GM23338 (cell line): ENCODE results near the gene RBPJ. TPM values are rescaled to one million over a fixed set of nuclear protein-coding genes. Genes with fewer than 3 reads are reported as not detected.

Experiments used
- ATAC-seq: fragments of 200-7000 bp; cut with Tn5 transposase; 3 replicates; pipeline ENCODE4 v1.9.1; 2020
- DNase-seq: peaks from one replicate; pipeline ENCODE4 v3.0.0-alpha.2; 2015; ENCODE audit warnings: low spot score
- H2AFZ ChIP-seq: fragments of 200-600 bp; sonication (generic); 2 replicates; pipeline ENCODE4 v1.8.0; 2016; ENCODE audit warnings: antibody characterized with exemption, mild to moderate bottlenecking, moderate library complexity
- H3F3A ChIP-seq: fragments of 200-600 bp; sonication (generic); replicated peaks from 2 replicates; pipeline ENCODE4 v1.8.0; 2017; ENCODE audit warnings: antibody characterized with exemption, mixed run types, low read depth
- H3K27ac ChIP-seq: fragments of 200-600 bp; sonication (generic); 2 replicates; pipeline ENCODE4 v1.6.1; 2016; ENCODE audit warnings: low read depth
- H3K27me3 ChIP-seq: fragments of 200-600 bp; sonication (generic); 2 replicates; pipeline ENCODE4 v1.8.0; 2016; ENCODE audit warnings: mild to moderate bottlenecking, mixed run types, moderate library complexity; ENCODE audit not compliant: insufficient read depth
- H3K36me3 ChIP-seq: fragments of 200-600 bp; sonication (generic); 2 replicates; pipeline ENCODE4 v1.8.0; 2016; ENCODE audit warnings: mild to moderate bottlenecking; ENCODE audit not compliant: insufficient read depth
- H3K4me1 ChIP-seq: fragments of 200-600 bp; sonication (generic); 2 replicates; pipeline ENCODE4 v1.8.0; 2016; ENCODE audit warnings: mild to moderate bottlenecking, moderate library complexity; ENCODE audit not compliant: insufficient read depth
- H3K4me2 ChIP-seq: fragments of 200-600 bp; sonication (generic); 2 replicates; pipeline ENCODE4 v1.7.1; 2017; ENCODE audit warnings: mixed run types
- H3K4me3 ChIP-seq: fragments of 200-600 bp; sonication (generic); 2 replicates; pipeline ENCODE4 v1.6.1; 2016; ENCODE audit warnings: mixed run types
- H3K79me2 ChIP-seq: fragments of 200-600 bp; sonication (generic); replicated peaks from 2 replicates; pipeline ENCODE4 v1.8.0; 2017; ENCODE audit warnings: mild to moderate bottlenecking; ENCODE audit not compliant: insufficient read depth
- H3K9me2 ChIP-seq: fragments of 200-600 bp; sonication (generic); 2 replicates; pipeline ENCODE4 v1.8.0; 2017; ENCODE audit not compliant: insufficient read depth
- H4K20me1 ChIP-seq: fragments of 200-600 bp; sonication (generic); replicated peaks from 2 replicates; pipeline ENCODE4 v1.8.0; 2017; ENCODE audit warnings: mild to moderate bottlenecking; ENCODE audit not compliant: insufficient read depth
- H3K27ac Mint-ChIP-seq: 2 replicates; pipeline ENCODE4 v1.8.0; 2020; ENCODE audit warnings: inconsistent platforms, mild to moderate bottlenecking, moderate library complexity, mixed read lengths
- H3K27me3 Mint-ChIP-seq: 3 replicates; pipeline ENCODE4 v1.8.0; 2022; ENCODE audit warnings: low read depth, mild to moderate bottlenecking, moderate library complexity, mixed read lengths, inconsistent platforms; ENCODE audit not compliant: insufficient read depth, poor library complexity
- H3K36me3 Mint-ChIP-seq: 3 replicates; pipeline ENCODE4 v1.8.0; 2021; ENCODE audit warnings: low read depth, mild to moderate bottlenecking, inconsistent platforms, moderate library complexity, mixed read lengths
- H3K4me1 Mint-ChIP-seq: 3 replicates; pipeline ENCODE4 v1.8.0; 2020; ENCODE audit warnings: mild to moderate bottlenecking, inconsistent platforms, mixed read lengths
- H3K4me3 Mint-ChIP-seq: 3 replicates; pipeline ENCODE4 v1.8.0; 2021; ENCODE audit warnings: moderate library complexity, mild to moderate bottlenecking, inconsistent platforms, mixed read lengths
- H3K9me3 Mint-ChIP-seq: 3 replicates; pipeline ENCODE4 v1.8.0; 2020; ENCODE audit warnings: moderate library complexity, mild to moderate bottlenecking, inconsistent platforms, mixed read lengths
- CREB1 ChIP-seq: fragments of 250-450 bp; sonication (Bioruptor Pico); IDR thresholded peaks from 2 replicates; pipeline ENCODE4 v1.5.0; 2020; ENCODE audit warnings: low read depth, mild to moderate bottlenecking, moderate library complexity
- EZH2 ChIP-seq: fragments of 200-600 bp; sonication (generic); IDR thresholded peaks from one replicate; pipeline ENCODE4 v1.8.0; 2017; ENCODE audit warnings: antibody characterized with exemption, mild to moderate bottlenecking, low read depth; ENCODE audit not compliant: unreplicated experiment
- EZH2phosphoT487 ChIP-seq: fragments of 200-600 bp; sonication (generic); IDR thresholded peaks from one replicate; pipeline ENCODE4 v1.8.1; 2018; ENCODE audit warnings: antibody characterized with exemption; ENCODE audit not compliant: unreplicated experiment
- JUNB ChIP-seq: IDR thresholded peaks from one replicate; pipeline ENCODE4 v1.6.1; 2016; ENCODE audit warnings: antibody characterized with exemption; ENCODE audit not compliant: unreplicated experiment
- NANOG ChIP-seq: IDR thresholded peaks from 2 replicates; pipeline ENCODE4 v1.6.1; 2016; ENCODE audit warnings: antibody characterized with exemption, borderline replicate concordance
- POLR2AphosphoS5 ChIP-seq: IDR thresholded peaks from 2 replicates; pipeline ENCODE4 v1.6.1; 2016; ENCODE audit warnings: antibody characterized with exemption, low read depth
- STAT1 ChIP-seq: IDR thresholded peaks from one replicate; pipeline ENCODE4 v1.6.1; 2016; ENCODE audit warnings: antibody characterized with exemption; ENCODE audit not compliant: unreplicated experiment
- ZNF114 ChIP-seq: fragments of 250-450 bp; sonication (Bioruptor Pico); IDR thresholded peaks from 2 replicates; pipeline ENCODE4 v1.5.0; 2020; ENCODE audit warnings: mild to moderate bottlenecking, moderate library complexity
- ZNF331 ChIP-seq: fragments of 250-450 bp; sonication (Bioruptor Pico); IDR thresholded peaks from 2 replicates; pipeline ENCODE4 v1.5.0; 2020; ENCODE audit warnings: low read depth, mild to moderate bottlenecking, moderate library complexity
- polyA plus RNA-seq: library from polyadenylated mRNA; unstranded; fragments of >200 nt; fragmentation: Nextera tagmentation; extraction: Ambion mirVana; gene quantifications from 2 replicates; pipeline ENCODE4 v1.2.1, GENCODE V29; 2016
- total RNA-seq: library from RNA; depleted of rRNA; stranded (reverse); fragments of >200 nt; shearing (Covaris generic); gene quantifications from 2 replicates; pipeline ENCODE4 v1.2.3, GENCODE V29; 2014
- TF ChIP-seq, protein P1 (sequence below): IDR thresholded peaks from one replicate; pipeline ENCODE4 v1.6.1; 2018; ENCODE audit warnings: antibody characterized with exemption; ENCODE audit not compliant: unreplicated experiment
- TF ChIP-seq, protein P2 (sequence below), 2 experiments: fragments of 200-600 bp in 1 of 2; sonication (generic) in 1 of 2; conservative IDR thresholded peaks; 2 replicates each; pipeline versions ENCODE4 v1.5.1 to v1.6.1; 2016 to 2017; ENCODE audit warnings: antibody characterized with exemption in 2 of 2, low read depth in 2 of 2, mild to moderate bottlenecking in 2 of 2, moderate library complexity in 1 of 2
- TF ChIP-seq, protein P3 (sequence below): IDR thresholded peaks from 2 replicates; pipeline ENCODE4 v1.6.1; 2016; ENCODE audit warnings: antibody characterized with exemption
- TF ChIP-seq, protein P4 (sequence below): fragments of 250-450 bp; sonication (Bioruptor Pico); IDR thresholded peaks from 2 replicates; pipeline ENCODE4 v1.5.0; 2020; ENCODE audit warnings: mild to moderate bottlenecking, moderate library complexity

Gene RBPJ
- total and polyA plus RNA-seq, 2 experiments from 2014 or later, result 212 to 457 TPM

DNA sequence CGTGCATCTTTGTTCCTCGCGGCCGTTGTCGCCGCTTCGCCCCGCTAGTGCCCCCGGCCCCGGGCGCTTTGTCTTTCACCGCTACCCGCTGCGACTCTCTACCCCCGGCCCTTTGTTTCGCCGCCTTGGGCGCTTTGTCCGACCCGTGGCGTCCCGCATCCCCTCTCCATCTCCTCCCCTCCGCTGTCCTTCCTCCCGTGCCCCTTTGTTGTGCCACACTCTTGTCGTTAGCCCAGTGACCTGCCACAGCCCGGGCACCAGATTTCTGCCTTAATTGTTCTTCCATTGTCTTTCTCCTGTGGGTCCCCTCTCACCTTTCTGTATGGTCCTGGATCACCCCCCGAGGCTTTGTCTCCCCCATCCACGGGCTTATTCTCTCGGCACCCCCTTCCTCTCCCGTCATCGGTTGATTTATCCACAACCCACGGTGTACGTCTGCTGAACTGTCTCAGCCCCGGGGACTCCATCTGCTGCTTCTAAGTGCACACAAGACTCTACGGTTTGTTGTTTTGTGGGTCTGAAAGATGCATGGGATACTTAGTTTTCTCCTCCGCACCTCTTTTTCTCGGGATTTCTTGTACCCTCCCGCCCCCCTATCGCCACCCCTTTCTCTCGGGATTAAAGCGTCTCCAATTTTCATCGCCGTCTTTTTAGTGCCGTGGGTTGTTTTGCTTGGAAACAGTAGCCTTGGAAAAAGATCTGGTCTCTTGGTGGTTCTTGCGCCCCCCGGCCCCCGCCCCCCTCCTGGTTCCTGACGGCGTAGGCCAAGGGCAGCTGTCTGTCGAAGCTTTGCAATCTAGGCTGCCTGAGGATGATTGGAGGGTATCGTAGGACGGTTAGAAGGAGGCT lies 783 bp downstream of the RBPJ start:
- Mint-ChIP-seq H3K27ac (peak overlapping the region; percentile 90), H3K9me3 (peaks cover 10% of the 10 kb centered on the region), H3K4me1 (peaks cover 30% of the 10 kb centered on the region), H3K27me3 (peaks cover 12% of the 10 kb centered on the region), H3K4me3 (peak overlapping the region; percentile 97), H3K36me3 (peaks cover 13% of the 10 kb centered on the region; the same call in 2 of the 3 replicates)
- peaks cover 45% of the 10 kb centered on the region for H3K4me1 ChIP-seq
- peak; percentile 71 for DNase-seq
- peak overlapping the region; percentile 81 for H3K4me2 ChIP-seq
- H2AFZ ChIP-seq, result no peak overlapping the region
- peaks cover 60% of the 10 kb centered on the region for H3K79me2 ChIP-seq
- TF ChIP-seq, protein P1, sequence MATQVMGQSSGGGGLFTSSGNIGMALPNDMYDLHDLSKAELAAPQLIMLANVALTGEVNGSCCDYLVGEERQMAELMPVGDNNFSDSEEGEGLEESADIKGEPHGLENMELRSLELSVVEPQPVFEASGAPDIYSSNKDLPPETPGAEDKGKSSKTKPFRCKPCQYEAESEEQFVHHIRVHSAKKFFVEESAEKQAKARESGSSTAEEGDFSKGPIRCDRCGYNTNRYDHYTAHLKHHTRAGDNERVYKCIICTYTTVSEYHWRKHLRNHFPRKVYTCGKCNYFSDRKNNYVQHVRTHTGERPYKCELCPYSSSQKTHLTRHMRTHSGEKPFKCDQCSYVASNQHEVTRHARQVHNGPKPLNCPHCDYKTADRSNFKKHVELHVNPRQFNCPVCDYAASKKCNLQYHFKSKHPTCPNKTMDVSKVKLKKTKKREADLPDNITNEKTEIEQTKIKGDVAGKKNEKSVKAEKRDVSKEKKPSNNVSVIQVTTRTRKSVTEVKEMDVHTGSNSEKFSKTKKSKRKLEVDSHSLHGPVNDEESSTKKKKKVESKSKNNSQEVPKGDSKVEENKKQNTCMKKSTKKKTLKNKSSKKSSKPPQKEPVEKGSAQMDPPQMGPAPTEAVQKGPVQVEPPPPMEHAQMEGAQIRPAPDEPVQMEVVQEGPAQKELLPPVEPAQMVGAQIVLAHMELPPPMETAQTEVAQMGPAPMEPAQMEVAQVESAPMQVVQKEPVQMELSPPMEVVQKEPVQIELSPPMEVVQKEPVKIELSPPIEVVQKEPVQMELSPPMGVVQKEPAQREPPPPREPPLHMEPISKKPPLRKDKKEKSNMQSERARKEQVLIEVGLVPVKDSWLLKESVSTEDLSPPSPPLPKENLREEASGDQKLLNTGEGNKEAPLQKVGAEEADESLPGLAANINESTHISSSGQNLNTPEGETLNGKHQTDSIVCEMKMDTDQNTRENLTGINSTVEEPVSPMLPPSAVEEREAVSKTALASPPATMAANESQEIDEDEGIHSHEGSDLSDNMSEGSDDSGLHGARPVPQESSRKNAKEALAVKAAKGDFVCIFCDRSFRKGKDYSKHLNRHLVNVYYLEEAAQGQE, result no peak
- TF ChIP-seq CREB1 (CRISPR knock-in tag) (no peak), EZH2 (no peak), ZNF331 (CRISPR knock-in tag) (no peak), EZH2phosphoT487 (no peak), JUNB (no peak), POLR2AphosphoS5 (no peak), ZNF114 (CRISPR knock-in tag) (no peak), NANOG (no peak), STAT1 (no peak)
- TF ChIP-seq, protein P2, sequence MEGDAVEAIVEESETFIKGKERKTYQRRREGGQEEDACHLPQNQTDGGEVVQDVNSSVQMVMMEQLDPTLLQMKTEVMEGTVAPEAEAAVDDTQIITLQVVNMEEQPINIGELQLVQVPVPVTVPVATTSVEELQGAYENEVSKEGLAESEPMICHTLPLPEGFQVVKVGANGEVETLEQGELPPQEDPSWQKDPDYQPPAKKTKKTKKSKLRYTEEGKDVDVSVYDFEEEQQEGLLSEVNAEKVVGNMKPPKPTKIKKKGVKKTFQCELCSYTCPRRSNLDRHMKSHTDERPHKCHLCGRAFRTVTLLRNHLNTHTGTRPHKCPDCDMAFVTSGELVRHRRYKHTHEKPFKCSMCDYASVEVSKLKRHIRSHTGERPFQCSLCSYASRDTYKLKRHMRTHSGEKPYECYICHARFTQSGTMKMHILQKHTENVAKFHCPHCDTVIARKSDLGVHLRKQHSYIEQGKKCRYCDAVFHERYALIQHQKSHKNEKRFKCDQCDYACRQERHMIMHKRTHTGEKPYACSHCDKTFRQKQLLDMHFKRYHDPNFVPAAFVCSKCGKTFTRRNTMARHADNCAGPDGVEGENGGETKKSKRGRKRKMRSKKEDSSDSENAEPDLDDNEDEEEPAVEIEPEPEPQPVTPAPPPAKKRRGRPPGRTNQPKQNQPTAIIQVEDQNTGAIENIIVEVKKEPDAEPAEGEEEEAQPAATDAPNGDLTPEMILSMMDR (conservative IDR thresholded peaks at IDR 0.05; ENCODE audit: low read depth in 2 of 2), result no peak
- TF ChIP-seq, protein P3, sequence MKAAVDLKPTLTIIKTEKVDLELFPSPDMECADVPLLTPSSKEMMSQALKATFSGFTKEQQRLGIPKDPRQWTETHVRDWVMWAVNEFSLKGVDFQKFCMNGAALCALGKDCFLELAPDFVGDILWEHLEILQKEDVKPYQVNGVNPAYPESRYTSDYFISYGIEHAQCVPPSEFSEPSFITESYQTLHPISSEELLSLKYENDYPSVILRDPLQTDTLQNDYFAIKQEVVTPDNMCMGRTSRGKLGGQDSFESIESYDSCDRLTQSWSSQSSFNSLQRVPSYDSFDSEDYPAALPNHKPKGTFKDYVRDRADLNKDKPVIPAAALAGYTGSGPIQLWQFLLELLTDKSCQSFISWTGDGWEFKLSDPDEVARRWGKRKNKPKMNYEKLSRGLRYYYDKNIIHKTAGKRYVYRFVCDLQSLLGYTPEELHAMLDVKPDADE, result no peak
- TF ChIP-seq, protein P4, sequence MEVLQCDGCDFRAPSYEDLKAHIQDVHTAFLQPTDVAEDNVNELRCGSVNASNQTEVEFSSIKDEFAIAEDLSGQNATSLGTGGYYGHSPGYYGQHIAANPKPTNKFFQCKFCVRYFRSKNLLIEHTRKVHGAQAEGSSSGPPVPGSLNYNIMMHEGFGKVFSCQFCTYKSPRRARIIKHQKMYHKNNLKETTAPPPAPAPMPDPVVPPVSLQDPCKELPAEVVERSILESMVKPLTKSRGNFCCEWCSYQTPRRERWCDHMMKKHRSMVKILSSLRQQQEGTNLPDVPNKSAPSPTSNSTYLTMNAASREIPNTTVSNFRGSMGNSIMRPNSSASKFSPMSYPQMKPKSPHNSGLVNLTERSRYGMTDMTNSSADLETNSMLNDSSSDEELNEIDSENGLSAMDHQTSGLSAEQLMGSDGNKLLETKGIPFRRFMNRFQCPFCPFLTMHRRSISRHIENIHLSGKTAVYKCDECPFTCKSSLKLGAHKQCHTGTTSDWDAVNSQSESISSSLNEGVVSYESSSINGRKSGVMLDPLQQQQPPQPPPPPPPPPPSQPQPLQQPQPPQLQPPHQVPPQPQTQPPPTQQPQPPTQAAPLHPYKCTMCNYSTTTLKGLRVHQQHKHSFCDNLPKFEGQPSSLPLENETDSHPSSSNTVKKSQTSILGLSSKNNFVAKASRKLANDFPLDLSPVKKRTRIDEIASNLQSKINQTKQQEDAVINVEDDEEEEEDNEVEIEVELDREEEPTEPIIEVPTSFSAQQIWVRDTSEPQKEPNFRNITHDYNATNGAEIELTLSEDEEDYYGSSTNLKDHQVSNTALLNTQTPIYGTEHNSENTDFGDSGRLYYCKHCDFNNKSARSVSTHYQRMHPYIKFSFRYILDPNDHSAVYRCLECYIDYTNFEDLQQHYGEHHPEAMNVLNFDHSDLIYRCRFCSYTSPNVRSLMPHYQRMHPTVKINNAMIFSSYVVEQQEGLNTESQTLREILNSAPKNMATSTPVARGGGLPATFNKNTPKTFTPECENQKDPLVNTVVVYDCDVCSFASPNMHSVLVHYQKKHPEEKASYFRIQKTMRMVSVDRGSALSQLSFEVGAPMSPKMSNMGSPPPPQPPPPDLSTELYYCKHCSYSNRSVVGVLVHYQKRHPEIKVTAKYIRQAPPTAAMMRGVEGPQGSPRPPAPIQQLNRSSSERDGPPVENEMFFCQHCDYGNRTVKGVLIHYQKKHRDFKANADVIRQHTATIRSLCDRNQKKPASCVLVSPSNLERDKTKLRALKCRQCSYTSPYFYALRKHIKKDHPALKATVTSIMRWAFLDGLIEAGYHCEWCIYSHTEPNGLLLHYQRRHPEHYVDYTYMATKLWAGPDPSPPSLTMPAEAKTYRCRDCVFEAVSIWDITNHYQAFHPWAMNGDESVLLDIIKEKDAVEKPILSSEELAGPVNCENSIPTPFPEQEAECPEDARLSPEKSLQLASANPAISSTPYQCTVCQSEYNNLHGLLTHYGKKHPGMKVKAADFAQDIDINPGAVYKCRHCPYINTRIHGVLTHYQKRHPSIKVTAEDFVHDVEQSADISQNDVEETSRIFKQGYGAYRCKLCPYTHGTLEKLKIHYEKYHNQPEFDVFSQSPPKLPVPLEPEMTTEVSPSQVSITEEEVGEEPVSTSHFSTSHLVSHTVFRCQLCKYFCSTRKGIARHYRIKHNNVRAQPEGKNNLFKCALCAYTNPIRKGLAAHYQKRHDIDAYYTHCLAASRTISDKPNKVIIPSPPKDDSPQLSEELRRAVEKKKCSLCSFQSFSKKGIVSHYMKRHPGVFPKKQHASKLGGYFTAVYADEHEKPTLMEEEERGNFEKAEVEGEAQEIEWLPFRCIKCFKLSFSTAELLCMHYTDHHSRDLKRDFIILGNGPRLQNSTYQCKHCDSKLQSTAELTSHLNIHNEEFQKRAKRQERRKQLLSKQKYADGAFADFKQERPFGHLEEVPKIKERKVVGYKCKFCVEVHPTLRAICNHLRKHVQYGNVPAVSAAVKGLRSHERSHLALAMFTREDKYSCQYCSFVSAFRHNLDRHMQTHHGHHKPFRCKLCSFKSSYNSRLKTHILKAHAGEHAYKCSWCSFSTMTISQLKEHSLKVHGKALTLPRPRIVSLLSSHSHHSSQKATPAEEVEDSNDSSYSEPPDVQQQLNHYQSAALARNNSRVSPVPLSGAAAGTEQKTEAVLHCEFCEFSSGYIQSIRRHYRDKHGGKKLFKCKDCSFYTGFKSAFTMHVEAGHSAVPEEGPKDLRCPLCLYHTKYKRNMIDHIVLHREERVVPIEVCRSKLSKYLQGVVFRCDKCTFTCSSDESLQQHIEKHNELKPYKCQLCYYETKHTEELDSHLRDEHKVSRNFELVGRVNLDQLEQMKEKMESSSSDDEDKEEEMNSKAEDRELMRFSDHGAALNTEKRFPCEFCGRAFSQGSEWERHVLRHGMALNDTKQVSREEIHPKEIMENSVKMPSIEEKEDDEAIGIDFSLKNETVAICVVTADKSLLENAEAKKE (CRISPR knock-in tag), result no peak
- peak overlapping the region; percentile 94 for H3K4me3 ChIP-seq
- no peaks in the 10 kb centered on the region for H3K27me3 ChIP-seq
- peaks cover 38% of the 10 kb centered on the region for H4K20me1 ChIP-seq
- ATAC-seq, result no peak; the same call in 2 of the 3 replicates
- H3K36me3 ChIP-seq, result no peaks in the 10 kb centered on the region
- no peaks in the 10 kb centered on the region for H3K9me2 ChIP-seq
- peak overlapping the region; percentile 92 for H3K27ac ChIP-seq
- H3F3A ChIP-seq, result peaks cover 16% of the 10 kb centered on the region
